ENCODE measurements around the gene C1QTNF9.

C1QTNF9 gene

GRCh38 chr13:24281188-24282008, 28.0 kb upstream of the C1QTNF9 start:
- no peak overlapping the region for H3K4me3 ChIP-seq (ENCODE audit: low read length)
- no peak for DNase-seq (ENCODE audit: low read depth)
- no peak for TF ChIP-seq CTCF (IDR thresholded peaks at IDR 0.05; ENCODE audit: insufficient read depth, low read depth, low read length, missing control alignments)

GRCh38 chr13:24282256-24282655, 27.1 kb upstream of the C1QTNF9 start:
- no peak overlapping the region for H3K4me3 ChIP-seq (ENCODE audit: low read length)
- no peak for DNase-seq (ENCODE audit: low read depth)
- no peak for TF ChIP-seq CTCF (IDR thresholded peaks at IDR 0.05; ENCODE audit: insufficient read depth, low read depth, low read length, missing control alignments)

DNA sequence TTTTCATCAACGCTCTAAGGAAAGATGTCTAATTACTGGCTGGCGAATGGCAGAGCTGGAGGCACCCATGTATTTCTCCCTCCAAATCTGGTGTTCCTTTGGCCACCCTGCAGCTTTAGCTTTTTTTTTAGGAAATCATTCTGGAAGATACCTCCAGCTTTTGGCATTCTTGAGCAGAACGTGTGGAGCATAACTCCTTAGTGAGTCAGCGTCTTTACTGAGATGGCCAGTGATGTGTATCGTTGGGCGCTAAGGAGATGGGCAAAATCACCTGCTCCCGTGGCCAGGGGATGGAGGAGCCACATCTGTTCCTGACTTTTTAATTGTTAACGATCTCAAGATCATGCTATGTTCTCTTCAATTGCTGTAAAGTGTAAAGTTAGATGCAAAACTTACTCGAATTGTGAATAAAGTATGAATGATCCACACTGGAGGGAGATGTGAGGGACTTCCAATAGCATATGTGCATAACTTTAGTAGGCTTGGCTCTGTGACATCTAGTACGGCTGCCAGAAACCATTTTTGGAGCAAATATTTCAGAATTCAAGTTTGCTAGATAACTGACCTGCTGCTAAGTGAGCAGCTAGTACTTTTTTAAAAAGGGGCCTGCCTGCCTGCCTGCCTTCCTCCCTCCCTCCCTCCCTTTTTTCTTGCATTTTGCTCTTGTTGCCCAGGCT, 24.4 kb upstream of the C1QTNF9 start:
- no peak for DNase-seq (ENCODE audit: low read depth)
- no peak overlapping the region for H3K4me3 ChIP-seq (ENCODE audit: low read length)
- no peak for TF ChIP-seq CTCF (IDR thresholded peaks at IDR 0.05; ENCODE audit: insufficient read depth, low read depth, low read length, missing control alignments)

- no peak for DNase-seq (ENCODE audit: low read depth)
Measured at GRCh38 chr13:24286624-24287023, 22.8 kb upstream of the C1QTNF9 start.

DNA sequence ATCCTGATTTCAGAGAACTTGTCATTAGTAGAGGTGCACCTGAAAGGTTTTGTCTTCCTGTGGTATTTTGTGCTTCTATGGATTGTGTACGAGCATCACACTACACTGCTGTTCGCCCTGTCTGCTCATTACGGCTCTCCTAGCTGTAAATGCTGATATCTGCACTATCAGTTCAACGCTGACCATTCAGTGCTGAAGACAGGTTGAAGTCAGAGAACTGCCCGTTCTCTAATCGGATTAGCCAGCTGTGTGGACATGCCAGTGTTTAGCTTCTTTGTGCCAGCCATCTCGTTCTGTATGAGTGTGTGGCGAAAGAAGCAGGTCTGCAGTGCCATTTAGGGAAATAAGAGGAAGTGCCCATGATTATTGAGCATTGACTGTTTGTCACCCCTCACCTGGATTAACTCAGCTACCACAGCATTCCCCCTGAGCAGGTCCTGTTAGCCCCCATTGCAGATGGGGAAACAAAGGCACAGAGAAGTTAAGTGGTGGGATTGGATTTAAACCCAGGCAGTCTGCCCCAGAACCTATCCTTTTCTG, 21.6 kb upstream of the C1QTNF9 start:
- DNase-seq (ENCODE audit: low read depth): no peak
- no peak overlapping the region for H3K4me3 ChIP-seq (ENCODE audit: low read length)
- no peak for TF ChIP-seq CTCF (IDR thresholded peaks at IDR 0.05; ENCODE audit: insufficient read depth, low read depth, low read length, missing control alignments)

More at GRCh38 chr13:24286624-24287023, 22.8 kb upstream of the C1QTNF9 start:
- H3K4me3 ChIP-seq (ENCODE audit: low read length): no peak overlapping the region
- TF ChIP-seq CTCF (IDR thresholded peaks at IDR 0.05; ENCODE audit: insufficient read depth, low read depth, low read length, missing control alignments): no peak

DNA sequence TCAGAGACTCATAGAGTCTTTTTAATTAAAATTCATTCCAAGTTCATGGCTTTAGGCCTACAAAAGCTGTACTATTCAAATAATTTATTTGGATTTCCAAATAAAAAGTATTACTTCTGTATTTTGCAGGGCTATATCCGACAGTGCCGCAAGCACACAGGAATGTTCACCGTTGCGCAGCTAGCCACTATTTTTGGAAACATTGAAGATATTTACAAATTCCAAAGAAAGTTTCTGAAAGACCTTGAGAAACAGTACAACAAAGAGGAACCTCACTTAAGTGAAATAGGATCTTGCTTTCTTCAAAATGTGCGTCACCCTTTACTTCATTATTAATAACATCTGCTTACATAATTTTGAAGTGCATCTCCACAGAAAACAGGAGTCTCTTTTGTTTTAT, 20.5 kb upstream of the C1QTNF9 start:
- H3K4me3 ChIP-seq (ENCODE audit: low read length): no peak overlapping the region
- no peak for DNase-seq (ENCODE audit: low read depth)
- TF ChIP-seq CTCF (IDR thresholded peaks at IDR 0.05; ENCODE audit: insufficient read depth, low read depth, low read length, missing control alignments): no peak

All from epithelial cell of esophagus (primary cell).